ENCODE results near the gene CTNNA1.
"Not testable (repeated sequence)": the region's sequence is repeated elsewhere in the genome, so short reads cannot be mapped to it uniquely, and the experiment has no call there.

Gene CTNNA1

GRCh38 chr5:138725153-138725817, 27.9 kb upstream of the CTNNA1 start:
- DNase-seq (ENCODE audit: low read depth in 3 of 3): no peak

- no peak for DNase-seq (ENCODE audit: low read depth in 3 of 3)
Measured at GRCh38 chr5:138725818-138726416, 27.3 kb upstream of the CTNNA1 start.

- peak in 1 of 3 experiments; percentile 5 for DNase-seq (ENCODE audit: low read depth in 3 of 3)
Measured at GRCh38 chr5:138726848-138727247, 26.4 kb upstream of the CTNNA1 start.

- DNase-seq (ENCODE audit: low read depth in 3 of 3): not testable (repeated sequence)
Measured at GRCh38 chr5:138730496-138730895, 22.7 kb upstream of the CTNNA1 start.

- DNase-seq (ENCODE audit: low read depth in 3 of 3): no peak
Measured at GRCh38 chr5:138732466-138732865, 20.8 kb upstream of the CTNNA1 start.

- no peak for DNase-seq (ENCODE audit: low read depth in 3 of 3)
Measured at GRCh38 chr5:138732933-138733332, 20.3 kb upstream of the CTNNA1 start.

- DNase-seq (ENCODE audit: low read depth in 3 of 3): no peak
Measured at GRCh38 chr5:138733509-138733908, 19.7 kb upstream of the CTNNA1 start.

GRCh38 chr5:138736293-138736692, 16.9 kb upstream of the CTNNA1 start:
- no peak for DNase-seq (ENCODE audit: low read depth in 3 of 3)

GRCh38 chr5:138737494-138738265, 15.5 kb upstream of the CTNNA1 start:
- DNase-seq (ENCODE audit: low read depth in 3 of 3): no peak

GRCh38 chr5:138738399-138738798, 14.8 kb upstream of the CTNNA1 start:
- DNase-seq (ENCODE audit: low read depth in 3 of 3): no peak

- DNase-seq (ENCODE audit: low read depth in 3 of 3): no peak
Measured at GRCh38 chr5:138739938-138740337, 13.3 kb upstream of the CTNNA1 start.

GRCh38 chr5:138743484-138743883, 9.7 kb upstream of the CTNNA1 start:
- DNase-seq (ENCODE audit: low read depth in 3 of 3): no peak

- DNase-seq (ENCODE audit: low read depth in 3 of 3): no peak
Measured at GRCh38 chr5:138745268-138745667, 8.0 kb upstream of the CTNNA1 start.

- DNase-seq (ENCODE audit: low read depth in 3 of 3): no peak
Measured at GRCh38 chr5:138748630-138749081, 4.6 kb upstream of the CTNNA1 start.

- not testable (repeated sequence) for DNase-seq (ENCODE audit: low read depth in 3 of 3)
Measured at GRCh38 chr5:138751344-138751743, 1.9 kb upstream of the CTNNA1 start.

- DNase-seq (ENCODE audit: low read depth in 3 of 3): no peak
Measured at GRCh38 chr5:138752341-138752950, 779 bp upstream of the CTNNA1 start.

GRCh38 chr5:138753794-138754698, 821 bp downstream of the CTNNA1 start:
- peak; percentile 12 to 77 (median 24) for DNase-seq (ENCODE audit: low read depth in 3 of 3)

- no peak for DNase-seq (ENCODE audit: low read depth in 3 of 3)
Measured at GRCh38 chr5:138754699-138755057, 1.5 kb downstream of the CTNNA1 start.

GRCh38 chr5:138755084-138755748, 2.0 kb downstream of the CTNNA1 start:
- DNase-seq (ENCODE audit: low read depth in 3 of 3): no peak

- no peak for DNase-seq (ENCODE audit: low read depth in 3 of 3)
Measured at GRCh38 chr5:138757061-138757776, 4.0 kb downstream of the CTNNA1 start.

Data from stimulated activated CD4-positive, alpha-beta T cell treated with anti-CD3 and anti-CD28 coated beads, TNF-alpha, amount 100 ng/mL, for 24 hours (primary cell).